A549 (cell line): ENCODE results near the gene YOD1. TPM values are rescaled to one million over a fixed set of nuclear protein-coding genes. Genes with fewer than 3 reads are reported as not detected.
A peak's percentile ranks its signal among the peaks of the same experiment; 100 is the strongest.

Experiments used
- ATAC-seq, 2 experiments: fragments of 200-7000 bp in 1 of 2; fragments of >200 bp in 1 of 2; cut with Nextera tagmentation in 1 of 2; cut with Tn5 transposase in 1 of 2; 3 replicates each; pipeline versions ENCODE4 v1.8.0 to v1.9.1; 2018 to 2020; ENCODE audit warnings: mild to moderate bottlenecking in 1 of 2, moderate library complexity in 1 of 2
- CTCF ChIA-PET: fragments of 300-600 bp; sonication (Branson Sonifier 250); formaldehyde crosslinking; extraction: SDS; loops from one replicate; lab custom pipeline; 2021; ENCODE audit warnings: antibody characterized with exemption, inconsistent platforms; lab: Yijun Ruan, JAX
- POLR2A ChIA-PET: fragments of 350-600 bp; formaldehyde crosslinking; extraction: SDS; loops from one replicate; lab custom pipeline; 2021; ENCODE audit warnings: antibody characterized with exemption, inconsistent platforms; lab: Yijun Ruan, JAX
- DNase-seq, 2 experiments: peaks; one replicate each; pipeline versions ENCODE4 v3.0.0 to v3.0.0-alpha.2; 2011 to 2016; ENCODE audit warnings: low read depth in 1 of 2, low spot score in 1 of 2
- FAIRE-seq: peaks from 2 replicates; lab custom pipeline; 2011; peaks lifted over from hg19 to GRCh38; lab: Jason Lieb, UNC
- H3K27ac ChIP-seq, 2 experiments: fragments of >200 bp; sonication (Bioruptor Twin); formaldehyde crosslinking; 3 replicates each; pipeline ENCODE4 v1.5.1; 2016 to 2017
- H3K4me1 ChIP-seq: fragments of >200 bp; sonication (Bioruptor Twin); formaldehyde crosslinking; 3 replicates; pipeline ENCODE4 v1.6.1; 2016
- H3K4me2 ChIP-seq: fragments of >200 bp; sonication (Bioruptor Twin); formaldehyde crosslinking; 3 replicates; pipeline ENCODE4 v1.6.1; 2016
- H3K4me3 ChIP-seq: fragments of >200 bp; sonication (Bioruptor Twin); formaldehyde crosslinking; 3 replicates; pipeline ENCODE4 v1.5.1; 2016
- H3K9me3 ChIP-seq: fragments of >200 bp; sonication (Bioruptor Twin); formaldehyde crosslinking; 3 replicates; pipeline ENCODE4 v1.6.1; 2016
- BHLHE40 ChIP-seq: IDR thresholded peaks from 2 replicates; pipeline ENCODE4 v1.6.1; 2012; ENCODE audit warnings: low read depth, low read length, inconsistent platforms
- CBX2 ChIP-seq: fragments of 200-600 bp; sonication (generic); IDR thresholded peaks from 2 replicates; pipeline ENCODE4 v1.6.1; 2016; ENCODE audit warnings: low read depth, mild to moderate bottlenecking, borderline replicate concordance
- CBX8 ChIP-seq: fragments of 200-600 bp; sonication (generic); IDR thresholded peaks from 2 replicates; pipeline ENCODE4 v1.6.1; 2016
- CEBPB ChIP-seq, 2 experiments: fragments of >200 bp in 1 of 2; sonication (Bioruptor Twin) in 1 of 2; formaldehyde crosslinking in 1 of 2; IDR thresholded peaks; 2 replicates each; pipeline ENCODE4 v1.6.1; 2012 to 2016
- CTCF ChIP-seq: fragments of >200 bp; sonication (Bioruptor Twin); formaldehyde crosslinking; IDR thresholded peaks from 3 replicates; pipeline ENCODE4 v1.5.1; 2016
- E2F6 ChIP-seq: IDR thresholded peaks from 2 replicates; pipeline ENCODE4 v1.6.1; 2012; ENCODE audit warnings: low read depth, borderline replicate concordance
- EHF ChIP-seq: fragments of 250-450 bp; sonication (Bioruptor Pico); IDR thresholded peaks from 2 replicates; pipeline ENCODE4 v1.5.0; 2020; ENCODE audit warnings: mild to moderate bottlenecking
- FOSL2 ChIP-seq, 2 experiments: fragments of 450-650 bp in 1 of 2; fragments of >200 bp in 1 of 2; sonication (Bioruptor Twin) in 1 of 2; formaldehyde crosslinking; IDR thresholded peaks; 2 replicates each; pipeline versions ENCODE4 v1.5.0 to v1.6.1; 2016 to 2020; ENCODE audit warnings: mild to moderate bottlenecking in 1 of 2, moderate library complexity in 1 of 2
- FOXS1 ChIP-seq: fragments of 250-450 bp; sonication (Bioruptor Pico); IDR thresholded peaks from 2 replicates; pipeline ENCODE4 v1.5.0; 2020; ENCODE audit warnings: mild to moderate bottlenecking, moderate library complexity
- GATA3 ChIP-seq: IDR thresholded peaks from 2 replicates; pipeline ENCODE4 v1.6.1; 2012; ENCODE audit warnings: borderline replicate concordance
- HES2 ChIP-seq: fragments of >200 bp; sonication (Bioruptor Twin); formaldehyde crosslinking; IDR thresholded peaks from 2 replicates; pipeline ENCODE4 v1.6.1; 2016
- HOXB5 ChIP-seq: fragments of 250-450 bp; sonication (Bioruptor Pico); IDR thresholded peaks from 2 replicates; pipeline ENCODE4 v1.5.0; 2020; ENCODE audit warnings: mild to moderate bottlenecking, moderate library complexity
- JUN ChIP-seq, 2 experiments: fragments of >200 bp; sonication (Bioruptor Twin); formaldehyde crosslinking; IDR thresholded peaks; 2 replicates in 1 of 2; 3 replicates in 1 of 2; pipeline ENCODE4 v1.6.1; 2016 to 2017
- MAX ChIP-seq: IDR thresholded peaks from 2 replicates; pipeline ENCODE4 v1.6.1; 2012
- RARB ChIP-seq: fragments of 250-450 bp; sonication (Bioruptor Pico); IDR thresholded peaks from 2 replicates; pipeline ENCODE4 v1.8.0; 2021; ENCODE audit warnings: mild to moderate bottlenecking, moderate library complexity
- REST ChIP-seq: fragments of 200-600 bp; sonication (generic); IDR thresholded peaks from 2 replicates; pipeline ENCODE4 v1.6.1; 2016; ENCODE audit warnings: antibody characterized with exemption, mild to moderate bottlenecking, moderate library complexity
- RFX5 ChIP-seq: fragments of 450-650 bp; IDR thresholded peaks from 2 replicates; pipeline ENCODE4 v1.7.1; 2014; ENCODE audit warnings: antibody characterized with exemption, mild to moderate bottlenecking, moderate library complexity
- RNF2 ChIP-seq: fragments of 200-600 bp; sonication (generic); IDR thresholded peaks from 2 replicates; pipeline ENCODE4 v1.6.1; 2016; ENCODE audit warnings: low read depth, mild to moderate bottlenecking, antibody characterized with exemption, moderate library complexity, borderline replicate concordance
- TFCP2L1 ChIP-seq: fragments of 250-450 bp; sonication (Bioruptor Pico); IDR thresholded peaks from 2 replicates; pipeline ENCODE4 v1.5.0; 2021; ENCODE audit warnings: mild to moderate bottlenecking
- ZFP36 ChIP-seq: fragments of 450-650 bp; IDR thresholded peaks from 2 replicates; pipeline ENCODE4 v1.6.1; 2014; ENCODE audit warnings: borderline replicate concordance; ENCODE audit not compliant: partially characterized antibody
- ZSCAN20 ChIP-seq: fragments of 250-450 bp; sonication (Bioruptor Pico); IDR thresholded peaks from 2 replicates; pipeline ENCODE4 v1.8.0; 2022; ENCODE audit warnings: mild to moderate bottlenecking, moderate library complexity
- WGBS: methylation state at CpG from one replicate; pipeline ENCODE4 v1.1.6; 2017; ENCODE audit errors: missing lambda C conversion rate; 5-methylcytosine and 5-hydroxymethylcytosine counted together
- polyA plus RNA-seq, 4 experiments: library from polyadenylated mRNA; depleted of rRNA in 3 of 4; stranded (reverse); fragments of >200 nt; fragmentation: RNase III in 1 of 4; extraction: RNeasy Plus Mini Kit Qiagen cat#74134 plus additional on column Dnase treatment in 1 of 4; gene quantifications; 2 replicates in 3 of 4; 3 replicates in 1 of 4; pipeline ENCODE4 v1.2.3, GENCODE V29; 2011 to 2017

The YOD1 gene
- polyA plus RNA-seq, 2 of the 4 experiments (the other 2 are of a cell fraction): 7.0 to 10.3 TPM

- TF ChIP-seq CEBPB (IDR thresholded peaks at IDR 0.05): no peak
- TF ChIP-seq RNF2: no peak
- no peak for TF ChIP-seq HOXB5 (CRISPR knock-in tag)
- no peak for TF ChIP-seq FOSL2 (IDR thresholded peaks at IDR 0.05)
- TF ChIP-seq FOSL2 (CRISPR knock-in tag; IDR thresholded peaks at IDR 0.05): no peak
- TF ChIP-seq REST: no peak
- TF ChIP-seq HES2: no peak
- FAIRE-seq: no peak
- POLR2A ChIA-PET: no interaction called here
Measured at GRCh38 chr1:207015791-207016190, 35.2 kb downstream of the YOD1 start.

GRCh38 chr1:207014728-207015127 lies 36.3 kb downstream of the YOD1 start:
- CTCF ChIA-PET: interaction anchor here (0.8 to 1.6 kb wide), 6 partner anchors 9 to 351 kb away, joined by 3 to 5 read pairs (median 4); partner anchors contain the start of gene C1orf116
- no peaks in the 10 kb centered on the region for H3K9me3 ChIP-seq
- FAIRE-seq (no peak), DNase-seq (no peak), ATAC-seq (no peak)
- WGBS: 88% methylated on average over 3 of the region's 3 CpGs
- no peak overlapping the region for H3K4me3 ChIP-seq
- H3K27ac ChIP-seq: peak overlapping the region; percentile 1 to 37; a peak in 2 of 6 replicates
- H3K4me1 ChIP-seq: peaks cover 14% of the 10 kb centered on the region
- no peak for TF ChIP-seq ZFP36
- no peak for TF ChIP-seq CBX8
- no peak for TF ChIP-seq GATA3
- no peak for TF ChIP-seq MAX
- TF ChIP-seq EHF (CRISPR knock-in tag): no peak
- TF ChIP-seq RFX5: no peak
- no peak for TF ChIP-seq E2F6
- TF ChIP-seq CEBPB (IDR thresholded peaks at IDR 0.05): no peak
- no peak for TF ChIP-seq CBX2
- TF ChIP-seq TFCP2L1 (CRISPR knock-in tag): no peak
- TF ChIP-seq, all 56 proteins: peak for 0
- no peak overlapping the region for H3K4me2 ChIP-seq
- POLR2A ChIA-PET: no interaction called here

More at GRCh38 chr1:207015791-207016190, 35.2 kb downstream of the YOD1 start:
- H3K4me2 ChIP-seq: no peak overlapping the region
- H3K9me3 ChIP-seq: no peaks in the 10 kb centered on the region
- ATAC-seq (no peak), DNase-seq (no peak)
- H3K4me1 ChIP-seq: peaks cover 25% of the 10 kb centered on the region
- H3K27ac ChIP-seq: peak overlapping the region; percentile 17 to 37; a peak in 3 of 6 replicates
- no peak overlapping the region for H3K4me3 ChIP-seq
- CTCF ChIA-PET: interaction anchor here (1.1 kb wide), 1 partner anchor 34 kb away, joined by 5 read pairs; no protein-coding TSS in a partner anchor
- WGBS: 88% methylated on average over 3 of the region's 3 CpGs

- H3K4me3 ChIP-seq: no peak overlapping the region
- no peak for FAIRE-seq
- 92% methylated on average over 6 of the region's 6 CpGs for WGBS
- H3K4me2 ChIP-seq: no peak overlapping the region
- peaks cover 5% of the 10 kb centered on the region; the same call in 2 of the 3 replicates for H3K4me1 ChIP-seq
- ChIA-PET CTCF (interaction anchor here (1.0 to 2.0 kb wide), 7 partner anchors 8 to 486 kb away, joined by 3 to 6 read pairs (median 4); no protein-coding TSS in a partner anchor), POLR2A (no interaction called here)
- H3K9me3 ChIP-seq: peaks cover 10% of the 10 kb centered on the region
- H3K27ac ChIP-seq: peak overlapping the region in 1 of 2 experiments; percentile 25; a peak in 2 of 6 replicates
- no peak for ATAC-seq
- DNase-seq: no peak
- TF ChIP-seq FOSL2 (IDR thresholded peaks at IDR 0.05) (no peak), FOSL2 (CRISPR knock-in tag; IDR thresholded peaks at IDR 0.05) (no peak), GATA3 (no peak), CTCF (no peak), HOXB5 (CRISPR knock-in tag) (no peak), FOXS1 (CRISPR knock-in tag) (no peak), REST (no peak), RARB (no peak), ZSCAN20 (CRISPR knock-in tag) (no peak), BHLHE40 (no peak), JUN (IDR thresholded peaks at IDR 0.05) (no peak)
Measured at GRCh38 chr1:207013321-207014085, 37.5 kb downstream of the YOD1 start.
